Spleen (tissue), 11 donors: Measurements from ENCODE around the gene DHRSX. TPM values are rescaled to one million over a fixed set of nuclear protein-coding genes. Genes with fewer than 3 reads are reported as not detected.

ENCODE experiments used
- DNase-seq: peaks from one replicate; pipeline ENCODE4 v3.0.0-alpha.2; 2020
- H3K27ac ChIP-seq, 8 donors: fragments of 200-600 bp; sonication (generic) in 7 of 8; 1 replicate in 4 of 8; 2 replicates in 4 of 8; pipeline versions ENCODE4 v1.5.0 to v1.8.0; 2016 to 2021; ENCODE audit warnings: inconsistent platforms in 4 of 8, mild to moderate bottlenecking in 4 of 8, moderate library complexity in 1 of 8
- H3K27me3 ChIP-seq, 7 donors: fragments of 200-600 bp; sonication (generic) in 6 of 7; replicated peaks in 1 of 7; 1 replicate in 4 of 7; 2 replicates in 3 of 7; pipeline versions ENCODE4 v1.5.0 to v1.8.0; 2016 to 2021; ENCODE audit warnings: inconsistent platforms in 3 of 7, mild to moderate bottlenecking in 1 of 7
- H3K36me3 ChIP-seq, 6 donors: fragments of 200-600 bp; sonication (generic) in 5 of 6; 1 replicate in 4 of 6; 2 replicates in 2 of 6; pipeline versions ENCODE4 v1.5.0 to v1.8.0; 2016 to 2021; ENCODE audit warnings: inconsistent platforms in 2 of 6
- H3K4me1 ChIP-seq, 6 donors: fragments of 200-600 bp; sonication (generic) in 5 of 6; 1 replicate in 3 of 6; 2 replicates in 3 of 6; pipeline versions ENCODE4 v1.5.0 to v1.8.0; 2016 to 2021; ENCODE audit warnings: inconsistent platforms in 3 of 6
- H3K4me3 ChIP-seq, 8 donors: fragments of 200-600 bp; sonication (generic) in 7 of 8; 1 replicate in 4 of 8; 2 replicates in 4 of 8; pipeline versions ENCODE4 v1.5.0 to v1.8.0; 2016 to 2021; ENCODE audit warnings: inconsistent platforms in 4 of 8, mild to moderate bottlenecking in 4 of 8, moderate library complexity in 2 of 8
- H3K9me3 ChIP-seq, 8 donors: fragments of 200-600 bp; sonication (generic) in 7 of 8; 1 replicate in 4 of 8; 2 replicates in 4 of 8; pipeline versions ENCODE4 v1.5.0 to v1.8.0; 2016 to 2021; ENCODE audit warnings: inconsistent platforms in 4 of 8
- CTCF ChIP-seq, 11 experiments: fragments of 200-600 bp in 7 of 11; fragments of 450-650 bp in 4 of 11; sonication (generic) in 4 of 11; IDR thresholded peaks in 8 of 11; conservative IDR thresholded peaks in 3 of 11; 1 replicate in 7 of 11; 2 replicates in 4 of 11; pipeline versions ENCODE4 v1.4.0 to v1.8.0; 2016 to 2021; ENCODE audit warnings: antibody characterized with exemption in 11 of 11, inconsistent platforms in 4 of 11, mild to moderate bottlenecking in 1 of 11
- POLR2A ChIP-seq, 3 donors: fragments of 450-650 bp; IDR thresholded peaks; one replicate each; pipeline ENCODE4 v1.5.1; 2017; ENCODE audit warnings: antibody characterized with exemption in 3 of 3, mild to moderate bottlenecking in 1 of 3
- POLR2AphosphoS5 ChIP-seq, 3 donors: sonication (generic); formaldehyde crosslinking; IDR thresholded peaks; one replicate each; pipeline ENCODE4 v1.5.1; 2017; ENCODE audit warnings: antibody characterized with exemption in 3 of 3
- WGBS, 5 donors: extraction: QIAGEN DNeasy Blood & Tissue Kit in 3 of 5; methylation state at CpG; one replicate each; pipeline versions ENCODE4 v1.1.5 to v1.1.7; 2013 to 2018; 5-methylcytosine and 5-hydroxymethylcytosine counted together
- intact Hi-C: fragments of 100-400 bp; cut with DNase I; formaldehyde crosslinking; loops from one replicate; pipeline ENCODE4 v1.15.0; 2023; ENCODE audit warnings: low total_unique reads
- polyA plus RNA-seq, 3 donors: library from polyadenylated mRNA; stranded (reverse); fragments of 200-250 nt; gene quantifications; one replicate each; pipeline ENCODE4 v1.2.1, GENCODE V29; 2013
- total RNA-seq, 7 donors: library from RNA; depleted of rRNA in 3 of 7; stranded (reverse); fragments of >200 nt in 3 of 7; fragmentation: NEBNext Ultra II Directional in 4 of 7; extraction: Animal tissue kit (Norgen Biotek cat#: 25700) in 4 of 7; gene quantifications; one replicate each; pipeline versions ENCODE4 v1.1.0 to v1.2.1, GENCODE V29; 2016 to 2021
- donor health status: healthy with polysubstance abuse.
- donor health status: DM: no; HTN: no; CAD: no; lungs with moderate emphysema.
- donor health status: DM: no; HTN: no; CAD: no.
- donor health status: Bipolar disorder and iron deficiency.
- donor health status: healthy.
- donor health status: DM: no; HTN: no; CAD: no.
- donor health status: DM: yes; HTN: yes; CAD: no.

Gene DHRSX
- total and polyA plus RNA-seq, 10 donors: 5.5 to 29.6 (median 23.2) TPM

- H3K27me3 ChIP-seq: no peaks in the 10 kb centered on the region
- H3K4me3 ChIP-seq: no peak overlapping the region
- DNase-seq: peak; percentile 51
- intact Hi-C loops: no loop called here
- peaks cover 0 to 13% (median 3%) of the 10 kb centered on the region in 6 donors for H3K4me1 ChIP-seq
- H3K36me3 ChIP-seq: peaks cover 0 to 74% (median 49%) of the 10 kb centered on the region in 6 donors
- peak in 1 of 3 donors; percentile 17 for TF ChIP-seq POLR2AphosphoS5 (IDR thresholded peaks at IDR 0.05)
- no peak for TF ChIP-seq POLR2A (IDR thresholded peaks at IDR 0.05)
- no peaks in the 10 kb centered on the region for H3K9me3 ChIP-seq
- H3K27ac ChIP-seq: no peak overlapping the region
- 91 to 95% (median 92%) methylated on average over 16 of the region's 16 CpGs for WGBS, 5 donors
These were observed 13.4 kb downstream of the DHRSX start for GRCh38 chrX:2487366-2487765.

GRCh38 chrX:2486476-2487133 is 14.2 kb downstream of the DHRSX start:
- Histone ChIP-seq H3K36me3 (peaks cover 0 to 66% (median 49%) of the 10 kb centered on the region in 6 donors), H3K27me3 (no peaks in the 10 kb centered on the region), H3K4me3 (no peak overlapping the region), H3K4me1 (peaks cover 0 to 5% (median 0%) of the 10 kb centered on the region in 6 donors), H3K9me3 (no peaks in the 10 kb centered on the region), H3K27ac (no peak overlapping the region)
- TF ChIP-seq POLR2A (IDR thresholded peaks at IDR 0.05) (no peak), CTCF (IDR thresholded peaks at IDR 0.05 in 8 of 11, conservative IDR thresholded peaks at IDR 0.05 in 3 of 11) (no peak), POLR2AphosphoS5 (IDR thresholded peaks at IDR 0.05) (no peak)
- intact Hi-C loops: no loop called here
- 90 to 94% (median 92%) methylated on average over 29 of the region's 29 CpGs for WGBS, 5 donors
- DNase-seq: peak; percentile 23

- peak overlapping the region in 1 of 8 donors; percentile 41 for H3K27ac ChIP-seq
- H3K36me3 ChIP-seq: peaks cover 0 to 64% (median 48%) of the 10 kb centered on the region in 6 donors
- H3K4me3 ChIP-seq: no peak overlapping the region
- 83 to 89% (median 85%) methylated on average over 10 of the region's 10 CpGs for WGBS, 5 donors
- TF ChIP-seq POLR2A (IDR thresholded peaks at IDR 0.05) (no peak), POLR2AphosphoS5 (IDR thresholded peaks at IDR 0.05) (no peak), CTCF (IDR thresholded peaks at IDR 0.05 in 8 of 11, conservative IDR thresholded peaks at IDR 0.05 in 3 of 11) (no peak)
- no peaks in the 10 kb centered on the region for H3K9me3 ChIP-seq
- H3K27me3 ChIP-seq: no peaks in the 10 kb centered on the region
- no peak for DNase-seq
- intact Hi-C loops: no loop called here
- no peaks in the 10 kb centered on the region for H3K4me1 ChIP-seq
These were observed 14.9 kb downstream of the DHRSX start for GRCh38 chrX:2485789-2486345.

GRCh38 chrX:2484721-2485648 is 15.8 kb downstream of the DHRSX start:
- Histone ChIP-seq H3K4me3 (no peak overlapping the region), H3K27me3 (no peaks in the 10 kb centered on the region), H3K36me3 (peaks cover 0 to 64% (median 39%) of the 10 kb centered on the region in 6 donors), H3K9me3 (peaks cover 0 to 5% (median under 1%) of the 10 kb centered on the region in 8 donors), H3K27ac (peak overlapping the region in 6 of 8 donors; percentile 20 to 45 (median 38)), H3K4me1 (no peaks in the 10 kb centered on the region)
- intact Hi-C loops: no loop called here
- peak; percentile 61 for DNase-seq
- TF ChIP-seq POLR2A (IDR thresholded peaks at IDR 0.05) (no peak), CTCF (IDR thresholded peaks at IDR 0.05 in 8 of 11, conservative IDR thresholded peaks at IDR 0.05 in 3 of 11) (no peak), POLR2AphosphoS5 (IDR thresholded peaks at IDR 0.05) (no peak)
- 73 to 82% (median 79%) methylated on average over 26 of the region's 26 CpGs for WGBS, 5 donors
